K562 (cell line): ENCODE measurements around the gene ASB7. TPM values are rescaled to one million over a fixed set of nuclear protein-coding genes. Genes with fewer than 3 reads are reported as not detected.
A peak's percentile ranks its signal among the peaks of the same experiment; 100 is the strongest.

ENCODE experiments used
- ATAC-seq: fragments of 200-7000 bp; cut with Tn5 transposase; 3 replicates; pipeline ENCODE4 v1.9.1; 2020; ENCODE audit warnings: moderate library complexity
- BruUV-seq: library from RNA; stranded (reverse); fragments of 400-500 nt; replicated peaks from 2 replicates; lab custom pipeline; 2021; lab: Mats Ljungman, UMichigan
- CTCF ChIA-PET: fragments of 300-600 bp; formaldehyde crosslinking; extraction: SDS; loops from one replicate; lab custom pipeline; 2021; ENCODE audit warnings: low intra/inter-chr PET ratio; lab: Yijun Ruan, JAX
- POLR2A ChIA-PET: fragments of 300-600, 350-650 bp; sonication (Branson Sonifier 250); formaldehyde crosslinking; extraction: SDS; loops from one replicate; lab custom pipeline; 2021; ENCODE audit warnings: antibody characterized with exemption, inconsistent platforms; lab: Yijun Ruan, JAX
- DNase-seq, 4 experiments: peaks; one replicate each; pipeline versions ENCODE4 v3.0.0 to v3.0.0-alpha.2; 2011 to 2018; ENCODE audit warnings: low spot score in 3 of 4, mixed read lengths in 3 of 4; ENCODE audit errors: extremely low read depth in 1 of 4
- FAIRE-seq: peaks from 2 replicates; lab custom pipeline; 2011; peaks lifted over from hg19 to GRCh38; lab: Jason Lieb, UNC
- H2AFZ ChIP-seq: 2 replicates; pipeline ENCODE4 v1.6.0; 2011; ENCODE audit warnings: low read depth, low read length, control low read depth, inconsistent platforms
- H3K27ac ChIP-seq: fragments of 200-600 bp; 3 replicates; pipeline ENCODE4 v1.8.0; 2011; ENCODE audit warnings: low read depth, mild to moderate bottlenecking, control low read depth, inconsistent platforms, low read length, moderate library complexity, mixed read lengths; ENCODE audit errors: extremely low read depth
- H3K27me3 ChIP-seq, 2 experiments: fragments of 300-600 bp in 1 of 2; 2 replicates in 1 of 2; 3 replicates in 1 of 2; pipeline versions ENCODE4 v1.6.0 to v1.8.0; 2011; ENCODE audit warnings: inconsistent platforms in 2 of 2, low read length in 2 of 2, mild to moderate bottlenecking in 1 of 2, mixed read lengths in 1 of 2, moderate library complexity in 1 of 2; ENCODE audit not compliant: control insufficient read depth in 2 of 2, insufficient read depth in 2 of 2
- H3K36me3 ChIP-seq: fragments of 300-600 bp; 3 replicates; pipeline ENCODE4 v1.8.0; 2011; ENCODE audit warnings: mild to moderate bottlenecking, low read length, inconsistent platforms; ENCODE audit not compliant: control insufficient read depth, insufficient read depth
- H3K4me1 ChIP-seq, 2 experiments: fragments of 200-600 bp in 1 of 2; replicated peaks in 1 of 2; 2 replicates in 1 of 2; 3 replicates in 1 of 2; pipeline versions ENCODE4 v1.5.1 to v1.8.0; 2011; ENCODE audit warnings: inconsistent platforms in 2 of 2, low read length in 2 of 2, mild to moderate bottlenecking in 1 of 2, mixed read lengths in 1 of 2, moderate library complexity in 1 of 2; ENCODE audit not compliant: control insufficient read depth in 2 of 2, insufficient read depth in 2 of 2
- H3K4me2 ChIP-seq: 2 replicates; pipeline ENCODE4 v1.6.1; 2011; ENCODE audit warnings: low read length, control low read depth, inconsistent platforms, mixed read lengths; ENCODE audit not compliant: insufficient read depth
- H3K4me3 ChIP-seq: fragments of 200-600 bp; sonication (generic), shearing (Covaris generic); 2 replicates; pipeline ENCODE4 v1.5.1; 2016; ENCODE audit warnings: control low read depth, inconsistent platforms
- H3K79me2 ChIP-seq: fragments of 200-600 bp; 3 replicates; pipeline ENCODE4 v1.8.0; 2011; ENCODE audit warnings: low read length, inconsistent platforms; ENCODE audit not compliant: control insufficient read depth, insufficient read depth
- H3K9ac ChIP-seq, 2 experiments: 2 replicates each; pipeline versions ENCODE4 v1.6.0 to v1.6.1; 2011; ENCODE audit warnings: low read depth in 2 of 2, low read length in 2 of 2, control low read depth in 1 of 2, inconsistent platforms in 1 of 2, mild to moderate bottlenecking in 1 of 2, mixed read lengths in 1 of 2; ENCODE audit not compliant: insufficient read depth in 1 of 2
- H3K9me1 ChIP-seq: one replicate; pipeline ENCODE4 v1.6.0; 2011; ENCODE audit warnings: inconsistent platforms, mild to moderate bottlenecking, low read length, moderate library complexity; ENCODE audit not compliant: control insufficient read depth, insufficient read depth
- H3K9me3 ChIP-seq: replicated peaks from 2 replicates; pipeline ENCODE4 v1.5.1; 2011; ENCODE audit warnings: low read depth, low read length, inconsistent platforms; ENCODE audit not compliant: control insufficient read depth, insufficient read depth
- H4K20me1 ChIP-seq: replicated peaks from 2 replicates; pipeline ENCODE4 v1.6.1; 2011; ENCODE audit warnings: low read length, inconsistent platforms, mixed read lengths; ENCODE audit not compliant: control insufficient read depth, insufficient read depth
- ADNP ChIP-seq: fragments of 200-800 bp; sonication (Bioruptor generic); IDR thresholded peaks from 2 replicates; pipeline ENCODE4 v1.6.1; 2016; ENCODE audit warnings: missing genetic modification characterization, missing compliant biosample characterization
- PHF20 ChIP-seq: fragments of 450-650 bp; IDR thresholded peaks from 2 replicates; pipeline ENCODE4 v1.6.1; 2018; ENCODE audit not compliant: partially characterized antibody
- TFE3 ChIP-seq: fragments of 450-650 bp; formaldehyde crosslinking; IDR thresholded peaks from 2 replicates; pipeline ENCODE4 v1.4.0; 2020; ENCODE audit warnings: mild to moderate bottlenecking, mixed read lengths
- VEZF1 ChIP-seq: fragments of 200-800 bp; sonication (Bioruptor generic); IDR thresholded peaks from 2 replicates; pipeline ENCODE4 v1.6.1; 2017; ENCODE audit warnings: missing genetic modification characterization, missing compliant biosample characterization
- WGBS: fragments of 100-300 bp; shearing (Covaris generic); methylation state at CpG from one replicate; pipeline ENCODE4 v1.1.6; 2016; ENCODE audit warnings: low coverage, mixed read lengths; ENCODE audit not compliant: insufficient coverage; ENCODE audit errors: missing lambda C conversion rate; 5-methylcytosine and 5-hydroxymethylcytosine counted together
- in situ Hi-C: fragments of 300-500 bp; cut with MboI; formaldehyde crosslinking; loops from 4 replicates; pipeline ENCODE4 v1.15.0; 2018; ENCODE audit warnings: inconsistent platforms, mixed read lengths
- intact Hi-C: fragments of 100-400 bp; cut with micrococcal nuclease; formaldehyde crosslinking; loops from 2 replicates; pipeline ENCODE4 v1.14.2; 2022
- polyA plus RNA-seq, 8 experiments: library from polyadenylated mRNA; depleted of rRNA in 4 of 8; stranded (reverse) in 5 of 8; unstranded in 3 of 8; fragments of >200 nt; fragmentation: Nextera tagmentation in 2 of 8; fragmentation: Illumina TruSeq in 1 of 8; extraction: Ambion mirVana in 2 of 8; extraction: Trizol in 1 of 8; gene quantifications; 2 replicates each; pipeline versions ENCODE4 v1.2.1 to v1.2.3, GENCODE V29; 2011 to 2014; ENCODE audit warnings: inconsistent platforms in 1 of 8, missing spikeins in 1 of 8
- total RNA-seq, 7 experiments: library from RNA; depleted of rRNA in 6 of 7; stranded (reverse); fragments of >200 nt in 6 of 7; fragmentation: Illumina TruSeq in 2 of 7; extraction: Trizol in 2 of 7; gene quantifications; 2 replicates each; pipeline versions ENCODE4 v1.2.1 to v1.2.3, GENCODE V29; 2011 to 2021; ENCODE audit warnings: low replicate concordance in 1 of 7

Gene ASB7
- total and polyA plus RNA-seq, 9 of the 15 experiments (the other 6 are each of a cell fraction or from before 2014, with no cell fraction given): 1.8 to 10.1 (median 6.8) TPM

GRCh38 chr15:100565591-100565990, 36.8 kb upstream of the ASB7 start (continued):
- TF ChIP-seq VEZF1 (CRISPR knock-in tag) (no peak), PHF20 (no peak)

GRCh38 chr15:100566850-100567628, 35.4 kb upstream of the ASB7 start:
- Histone ChIP-seq H2AFZ (no peak overlapping the region), H3K4me3 (no peak overlapping the region), H3K9me1 (no peaks in the 10 kb centered on the region), H3K36me3 (peaks cover 48% of the 10 kb centered on the region), H3K79me2 (no peaks in the 10 kb centered on the region), H3K27me3 (no peaks in the 10 kb centered on the region), H3K4me1 (no peaks in the 10 kb centered on the region), H3K9me3 (no peaks in the 10 kb centered on the region), H3K27ac (no peak overlapping the region), H4K20me1 (no peaks in the 10 kb centered on the region; the same call in 1 of the 2 replicates), H3K4me2 (no peak overlapping the region), H3K9ac (no peak overlapping the region)
- DNase-seq (no peak), FAIRE-seq (no peak), ATAC-seq (no peak)
- intact Hi-C loops (no loop called here), in situ Hi-C loops (no loop called here)
- 80% methylated on average over 6 of the region's 6 CpGs for WGBS
- BruUV-seq: no TSS peak
- TF ChIP-seq TFE3 (peak; percentile 53), ADNP (tag) (no peak)
- TF ChIP-seq, all 486 proteins: peak for 1
- CTCF ChIA-PET: no interaction called here
- POLR2A ChIA-PET: no interaction called here
